ENCODE results near the gene KIAA1191. TPM values are rescaled to one million over a fixed set of nuclear protein-coding genes. Genes with fewer than 3 reads are reported as not detected.

KIAA1191 gene
- total RNA-seq, 1 experiment from 2014 or later: 92.7 TPM

DNA sequence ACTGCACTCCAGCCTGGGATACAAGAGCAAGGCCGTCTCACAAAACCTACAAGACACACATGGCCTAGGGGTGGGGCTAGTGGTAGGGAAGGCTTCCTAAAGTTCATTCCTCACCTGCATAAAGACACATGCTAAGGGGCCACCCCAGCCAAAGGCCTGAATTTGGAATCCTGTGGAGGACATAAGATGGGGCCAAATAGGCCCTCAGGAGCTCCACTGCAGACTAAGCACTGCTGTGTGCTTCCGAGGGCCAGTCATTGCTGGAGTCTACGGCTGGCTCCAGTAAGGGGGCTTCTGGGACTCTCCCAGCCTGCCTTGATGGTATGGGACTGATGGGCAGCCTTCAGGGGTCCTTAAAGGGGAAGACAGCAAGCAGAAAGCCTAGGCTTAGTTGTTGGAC, 21.2 kb upstream of the KIAA1191 start (continued):
- TF ChIP-seq, protein P1, sequence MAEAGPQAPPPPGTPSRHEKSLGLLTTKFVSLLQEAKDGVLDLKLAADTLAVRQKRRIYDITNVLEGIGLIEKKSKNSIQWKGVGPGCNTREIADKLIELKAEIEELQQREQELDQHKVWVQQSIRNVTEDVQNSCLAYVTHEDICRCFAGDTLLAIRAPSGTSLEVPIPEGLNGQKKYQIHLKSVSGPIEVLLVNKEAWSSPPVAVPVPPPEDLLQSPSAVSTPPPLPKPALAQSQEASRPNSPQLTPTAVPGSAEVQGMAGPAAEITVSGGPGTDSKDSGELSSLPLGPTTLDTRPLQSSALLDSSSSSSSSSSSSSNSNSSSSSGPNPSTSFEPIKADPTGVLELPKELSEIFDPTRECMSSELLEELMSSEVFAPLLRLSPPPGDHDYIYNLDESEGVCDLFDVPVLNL (CRISPR knock-in tag; IDR thresholded peaks at IDR 0.05; ENCODE audit: borderline replicate concordance, low read depth): no peak
- no peak for TF ChIP-seq ZNF219 (CRISPR knock-in tag; IDR thresholded peaks at IDR 0.05; ENCODE audit: borderline replicate concordance)

DNA sequence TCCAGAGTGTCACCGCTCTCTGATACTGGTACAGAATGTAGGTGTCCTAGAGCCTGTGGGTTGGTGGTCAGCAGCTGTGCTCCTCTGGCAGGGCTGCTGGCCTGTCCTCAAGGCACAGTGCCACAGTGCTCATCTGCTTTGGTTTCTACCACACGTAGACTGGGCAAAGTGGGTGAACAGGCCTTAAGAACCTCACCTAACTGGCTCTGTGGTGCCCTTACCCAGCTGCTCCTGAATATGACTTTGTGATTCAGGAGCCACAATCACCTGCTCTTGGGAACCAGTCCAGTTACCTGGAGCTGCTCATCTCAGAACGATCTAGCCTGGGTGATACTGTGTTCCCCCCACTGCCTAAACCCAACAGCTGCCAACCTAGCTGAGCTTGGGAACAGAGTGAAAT, 20.4 kb upstream of the KIAA1191 start:
- Mint-ChIP-seq H3K27me3 (ENCODE audit: low read depth) (no peaks in the 10 kb centered on the region), H3K27ac (no peak overlapping the region), H3K4me3 (no peak overlapping the region), H3K36me3 (peaks cover 57% of the 10 kb centered on the region), H3K9me3 (no peaks in the 10 kb centered on the region), H3K4me1 (peaks cover 7% of the 10 kb centered on the region)
- DNase-seq (ENCODE audit: low spot score): no peak
- no peak for ATAC-seq
- ChIA-PET CTCF (no interaction called here), POLR2A (no interaction called here)
- TF ChIP-seq NFE2L1 (CRISPR knock-in tag; IDR thresholded peaks at IDR 0.05): no peak
- TF ChIP-seq, protein P2, sequence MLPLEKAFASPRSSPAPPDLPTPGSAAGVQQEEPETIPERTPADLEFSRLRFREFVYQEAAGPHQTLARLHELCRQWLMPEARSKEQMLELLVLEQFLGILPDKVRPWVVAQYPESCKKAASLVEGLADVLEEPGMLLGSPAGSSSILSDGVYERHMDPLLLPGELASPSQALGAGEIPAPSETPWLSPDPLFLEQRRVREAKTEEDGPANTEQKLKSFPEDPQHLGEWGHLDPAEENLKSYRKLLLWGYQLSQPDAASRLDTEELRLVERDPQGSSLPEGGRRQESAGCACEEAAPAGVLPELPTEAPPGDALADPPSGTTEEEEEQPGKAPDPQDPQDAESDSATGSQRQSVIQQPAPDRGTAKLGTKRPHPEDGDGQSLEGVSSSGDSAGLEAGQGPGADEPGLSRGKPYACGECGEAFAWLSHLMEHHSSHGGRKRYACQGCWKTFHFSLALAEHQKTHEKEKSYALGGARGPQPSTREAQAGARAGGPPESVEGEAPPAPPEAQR (CRISPR knock-in tag; IDR thresholded peaks at IDR 0.05): no peak
- TF ChIP-seq, protein P3, sequence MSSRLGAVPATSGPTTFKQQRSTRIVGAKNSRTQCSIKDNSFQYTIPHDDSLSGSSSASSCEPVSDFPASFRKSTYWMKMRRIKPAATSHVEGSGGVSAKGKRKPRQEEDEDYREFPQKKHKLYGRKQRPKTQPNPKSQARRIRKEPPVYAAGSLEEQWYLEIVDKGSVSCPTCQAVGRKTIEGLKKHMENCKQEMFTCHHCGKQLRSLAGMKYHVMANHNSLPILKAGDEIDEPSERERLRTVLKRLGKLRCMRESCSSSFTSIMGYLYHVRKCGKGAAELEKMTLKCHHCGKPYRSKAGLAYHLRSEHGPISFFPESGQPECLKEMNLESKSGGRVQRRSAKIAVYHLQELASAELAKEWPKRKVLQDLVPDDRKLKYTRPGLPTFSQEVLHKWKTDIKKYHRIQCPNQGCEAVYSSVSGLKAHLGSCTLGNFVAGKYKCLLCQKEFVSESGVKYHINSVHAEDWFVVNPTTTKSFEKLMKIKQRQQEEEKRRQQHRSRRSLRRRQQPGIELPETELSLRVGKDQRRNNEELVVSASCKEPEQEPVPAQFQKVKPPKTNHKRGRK (CRISPR knock-in tag; IDR thresholded peaks at IDR 0.05; ENCODE audit: borderline replicate concordance): no peak
- TF ChIP-seq, protein P4, sequence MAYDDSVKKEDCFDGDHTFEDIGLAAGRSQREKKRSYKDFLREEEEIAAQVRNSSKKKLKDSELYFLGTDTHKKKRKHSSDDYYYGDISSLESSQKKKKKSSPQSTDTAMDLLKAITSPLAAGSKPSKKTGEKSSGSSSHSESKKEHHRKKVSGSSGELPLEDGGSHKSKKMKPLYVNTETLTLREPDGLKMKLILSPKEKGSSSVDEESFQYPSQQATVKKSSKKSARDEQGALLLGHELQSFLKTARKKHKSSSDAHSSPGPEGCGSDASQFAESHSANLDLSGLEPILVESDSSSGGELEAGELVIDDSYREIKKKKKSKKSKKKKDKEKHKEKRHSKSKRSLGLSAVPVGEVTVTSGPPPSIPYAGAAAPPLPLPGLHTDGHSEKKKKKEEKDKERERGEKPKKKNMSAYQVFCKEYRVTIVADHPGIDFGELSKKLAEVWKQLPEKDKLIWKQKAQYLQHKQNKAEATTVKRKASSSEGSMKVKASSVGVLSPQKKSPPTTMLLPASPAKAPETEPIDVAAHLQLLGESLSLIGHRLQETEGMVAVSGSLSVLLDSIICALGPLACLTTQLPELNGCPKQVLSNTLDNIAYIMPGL (CRISPR knock-in tag; IDR thresholded peaks at IDR 0.05): no peak
- no peak for TF ChIP-seq CREB1 (CRISPR knock-in tag; IDR thresholded peaks at IDR 0.05)
- TF ChIP-seq FOXK1 (CRISPR knock-in tag; IDR thresholded peaks at IDR 0.05): no peak
- no peak for TF ChIP-seq PREB (CRISPR knock-in tag; IDR thresholded peaks at IDR 0.05; ENCODE audit: borderline replicate concordance)
- TF ChIP-seq ZNF263 (CRISPR knock-in tag; IDR thresholded peaks at IDR 0.05; ENCODE audit: low read depth): no peak

- TF ChIP-seq RORB (CRISPR knock-in tag; IDR thresholded peaks at IDR 0.05): no peak
- TF ChIP-seq, protein P5, sequence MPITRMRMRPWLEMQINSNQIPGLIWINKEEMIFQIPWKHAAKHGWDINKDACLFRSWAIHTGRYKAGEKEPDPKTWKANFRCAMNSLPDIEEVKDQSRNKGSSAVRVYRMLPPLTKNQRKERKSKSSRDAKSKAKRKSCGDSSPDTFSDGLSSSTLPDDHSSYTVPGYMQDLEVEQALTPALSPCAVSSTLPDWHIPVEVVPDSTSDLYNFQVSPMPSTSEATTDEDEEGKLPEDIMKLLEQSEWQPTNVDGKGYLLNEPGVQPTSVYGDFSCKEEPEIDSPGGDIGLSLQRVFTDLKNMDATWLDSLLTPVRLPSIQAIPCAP (CRISPR knock-in tag; IDR thresholded peaks at IDR 0.05): no peak
- no peak for TF ChIP-seq SOX15 (CRISPR knock-in tag; IDR thresholded peaks at IDR 0.05)
- TF ChIP-seq, protein P6, sequence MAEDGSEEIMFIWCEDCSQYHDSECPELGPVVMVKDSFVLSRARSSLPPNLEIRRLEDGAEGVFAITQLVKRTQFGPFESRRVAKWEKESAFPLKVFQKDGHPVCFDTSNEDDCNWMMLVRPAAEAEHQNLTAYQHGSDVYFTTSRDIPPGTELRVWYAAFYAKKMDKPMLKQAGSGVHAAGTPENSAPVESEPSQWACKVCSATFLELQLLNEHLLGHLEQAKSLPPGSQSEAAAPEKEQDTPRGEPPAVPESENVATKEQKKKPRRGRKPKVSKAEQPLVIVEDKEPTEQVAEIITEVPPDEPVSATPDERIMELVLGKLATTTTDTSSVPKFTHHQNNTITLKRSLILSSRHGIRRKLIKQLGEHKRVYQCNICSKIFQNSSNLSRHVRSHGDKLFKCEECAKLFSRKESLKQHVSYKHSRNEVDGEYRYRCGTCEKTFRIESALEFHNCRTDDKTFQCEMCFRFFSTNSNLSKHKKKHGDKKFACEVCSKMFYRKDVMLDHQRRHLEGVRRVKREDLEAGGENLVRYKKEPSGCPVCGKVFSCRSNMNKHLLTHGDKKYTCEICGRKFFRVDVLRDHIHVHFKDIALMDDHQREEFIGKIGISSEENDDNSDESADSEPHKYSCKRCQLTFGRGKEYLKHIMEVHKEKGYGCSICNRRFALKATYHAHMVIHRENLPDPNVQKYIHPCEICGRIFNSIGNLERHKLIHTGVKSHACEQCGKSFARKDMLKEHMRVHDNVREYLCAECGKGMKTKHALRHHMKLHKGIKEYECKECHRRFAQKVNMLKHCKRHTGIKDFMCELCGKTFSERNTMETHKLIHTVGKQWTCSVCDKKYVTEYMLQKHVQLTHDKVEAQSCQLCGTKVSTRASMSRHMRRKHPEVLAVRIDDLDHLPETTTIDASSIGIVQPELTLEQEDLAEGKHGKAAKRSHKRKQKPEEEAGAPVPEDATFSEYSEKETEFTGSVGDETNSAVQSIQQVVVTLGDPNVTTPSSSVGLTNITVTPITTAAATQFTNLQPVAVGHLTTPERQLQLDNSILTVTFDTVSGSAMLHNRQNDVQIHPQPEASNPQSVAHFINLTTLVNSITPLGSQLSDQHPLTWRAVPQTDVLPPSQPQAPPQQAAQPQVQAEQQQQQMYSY (CRISPR knock-in tag; IDR thresholded peaks at IDR 0.05): no peak
- TF ChIP-seq ZNF138 (CRISPR knock-in tag; conservative IDR thresholded peaks at IDR 0.05): no peak
- no peak for TF ChIP-seq FOXP1 (CRISPR knock-in tag; IDR thresholded peaks at IDR 0.05; ENCODE audit: borderline replicate concordance)
- TF ChIP-seq, protein P7, sequence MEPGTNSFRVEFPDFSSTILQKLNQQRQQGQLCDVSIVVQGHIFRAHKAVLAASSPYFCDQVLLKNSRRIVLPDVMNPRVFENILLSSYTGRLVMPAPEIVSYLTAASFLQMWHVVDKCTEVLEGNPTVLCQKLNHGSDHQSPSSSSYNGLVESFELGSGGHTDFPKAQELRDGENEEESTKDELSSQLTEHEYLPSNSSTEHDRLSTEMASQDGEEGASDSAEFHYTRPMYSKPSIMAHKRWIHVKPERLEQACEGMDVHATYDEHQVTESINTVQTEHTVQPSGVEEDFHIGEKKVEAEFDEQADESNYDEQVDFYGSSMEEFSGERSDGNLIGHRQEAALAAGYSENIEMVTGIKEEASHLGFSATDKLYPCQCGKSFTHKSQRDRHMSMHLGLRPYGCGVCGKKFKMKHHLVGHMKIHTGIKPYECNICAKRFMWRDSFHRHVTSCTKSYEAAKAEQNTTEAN (CRISPR knock-in tag; IDR thresholded peaks at IDR 0.05): no peak
- TF ChIP-seq MYBL2 (CRISPR knock-in tag; IDR thresholded peaks at IDR 0.05): no peak
- no peak for TF ChIP-seq TEAD1 (CRISPR knock-in tag; IDR thresholded peaks at IDR 0.05)
- TF ChIP-seq ESRRA (CRISPR knock-in tag; IDR thresholded peaks at IDR 0.05; ENCODE audit: borderline replicate concordance): no peak
- ChIA-PET POLR2A (no interaction called here), CTCF (no interaction called here)
- H3K9me3 Mint-ChIP-seq: no peaks in the 10 kb centered on the region
- ATAC-seq: no peak
- H3K4me1 Mint-ChIP-seq: peaks cover 3% of the 10 kb centered on the region; the same call in 1 of the 2 replicates
- H3K27me3 Mint-ChIP-seq (ENCODE audit: low read depth): no peaks in the 10 kb centered on the region
- no peak for DNase-seq (ENCODE audit: low spot score)
- no peak overlapping the region for H3K4me3 Mint-ChIP-seq
- H3K27ac Mint-ChIP-seq: no peak overlapping the region
- H3K36me3 Mint-ChIP-seq: peaks cover 53% of the 10 kb centered on the region
Observed at GRCh38 chr5:176381423-176381822, 19.9 kb upstream of the KIAA1191 start.

Data from WTC11 (cell line).